ENCODE data around the gene SERTAD3. TPM values are rescaled to one million over a fixed set of nuclear protein-coding genes. Genes with fewer than 3 reads are reported as not detected.

The SERTAD3 gene
- total and polyA plus RNA-seq, 2 donors from 2014 or later, result 29.9 to 38.4 TPM

- peaks cover 4 to 20% (median 11%) of the 10 kb centered on the region in 3 donors for H3K36me3 ChIP-seq (ENCODE audit: control insufficient read depth in 2 of 3, insufficient read depth in 3 of 3, low read length in 3 of 3)
- no peaks in the 10 kb centered on the region for H3K9me3 ChIP-seq (ENCODE audit: control insufficient read depth in 2 of 3, insufficient read depth in 1 of 3, low read length in 3 of 3)
- peak overlapping the region; percentile 55 to 81 for H3K27ac ChIP-seq (ENCODE audit: low read depth in 2 of 2, low read length in 2 of 2)
- intact Hi-C loops (cut with DNase I), result no loop called here
- no peak overlapping the region for H3K4me3 ChIP-seq (ENCODE audit: low read length in 3 of 3)
- TF ChIP-seq CTCF (IDR thresholded peaks at IDR 0.05; ENCODE audit: borderline replicate concordance, extremely low read depth, insufficient read depth), result no peak
- no peaks in the 10 kb centered on the region for H3K27me3 ChIP-seq (ENCODE audit: control insufficient read depth, insufficient read depth, low read length)
- H3K4me1 ChIP-seq (ENCODE audit: control insufficient read depth in 2 of 3, insufficient read depth in 2 of 3, low read depth in 1 of 3, low read length in 3 of 3), result peaks cover 7 to 10% (median 8%) of the 10 kb centered on the region in 3 donors
- no peak for FAIRE-seq
- no peak overlapping the region for H3K9ac ChIP-seq (ENCODE audit: low read length in 3 of 3)
- DNase-seq, result peak; percentile 73 to 91 (median 77)
Measured at GRCh38 chr19:40445780-40446262, 1.7 kb upstream of the SERTAD3 start.

GRCh38 chr19:40444825-40445312 is 734 bp upstream of the SERTAD3 start:
- peak overlapping the region; percentile 64 to 98 (median 77) for H3K4me3 ChIP-seq (ENCODE audit: low read length in 3 of 3)
- FAIRE-seq (no peak), DNase-seq (no peak)
- H3K9me3 ChIP-seq (ENCODE audit: control insufficient read depth in 2 of 3, insufficient read depth in 1 of 3, low read length in 3 of 3), result no peaks in the 10 kb centered on the region
- H3K27me3 ChIP-seq (ENCODE audit: control insufficient read depth, insufficient read depth, low read length), result no peaks in the 10 kb centered on the region
- H3K9ac ChIP-seq (ENCODE audit: low read length in 3 of 3), result peak overlapping the region; percentile 45 to 93 (median 78)
- TF ChIP-seq CTCF (IDR thresholded peaks at IDR 0.05; ENCODE audit: borderline replicate concordance, extremely low read depth, insufficient read depth), result peak; percentile 29
- peak overlapping the region; percentile 96 to 99 for H3K27ac ChIP-seq (ENCODE audit: low read depth in 2 of 2, low read length in 2 of 2)
- H3K4me1 ChIP-seq (ENCODE audit: control insufficient read depth in 2 of 3, insufficient read depth in 2 of 3, low read depth in 1 of 3, low read length in 3 of 3), result peaks cover 7 to 10% (median 8%) of the 10 kb centered on the region in 3 donors
- peaks cover 7 to 25% (median 11%) of the 10 kb centered on the region in 3 donors for H3K36me3 ChIP-seq (ENCODE audit: control insufficient read depth in 2 of 3, insufficient read depth in 3 of 3, low read length in 3 of 3)
- intact Hi-C loops (cut with DNase I), result no loop called here

- H3K9me3 ChIP-seq (ENCODE audit: control insufficient read depth in 2 of 3, insufficient read depth in 1 of 3, low read length in 3 of 3), result no peaks in the 10 kb centered on the region
- no peak for TF ChIP-seq CTCF (IDR thresholded peaks at IDR 0.05; ENCODE audit: borderline replicate concordance, extremely low read depth, insufficient read depth)
- no peaks in the 10 kb centered on the region for H3K27me3 ChIP-seq (ENCODE audit: control insufficient read depth, insufficient read depth, low read length)
- intact Hi-C loops (cut with DNase I), result no loop called here
- peak; percentile 52 for FAIRE-seq
- H3K4me1 ChIP-seq (ENCODE audit: control insufficient read depth in 2 of 3, insufficient read depth in 2 of 3, low read depth in 1 of 3, low read length in 3 of 3), result peaks cover 7 to 10% (median 8%) of the 10 kb centered on the region in 3 donors
- peak overlapping the region; percentile 93 to 100 (median 98) for H3K4me3 ChIP-seq (ENCODE audit: low read length in 3 of 3)
- peak; percentile 100 for DNase-seq
- H3K27ac ChIP-seq (ENCODE audit: low read depth in 2 of 2, low read length in 2 of 2), result peak overlapping the region; percentile 96 to 99
- peak overlapping the region; percentile 98 to 100 (median 99) for H3K9ac ChIP-seq (ENCODE audit: low read length in 3 of 3)
- H3K36me3 ChIP-seq (ENCODE audit: control insufficient read depth in 2 of 3, insufficient read depth in 3 of 3, low read length in 3 of 3), result peaks cover 5 to 25% (median 11%) of the 10 kb centered on the region in 3 donors
Measured at GRCh38 chr19:40443131-40443999, 770 bp downstream of the SERTAD3 start.

Data from kidney (tissue), 14 donors.